Nephron progenitor cell (in vitro differentiated cells): ENCODE results near the gene ZBTB8B.

Source experiments
- DNase-seq: peaks from one replicate; pipeline ENCODE4 v3.0.0; 2021
- H3K27ac Mint-ChIP-seq: 2 replicates; pipeline ENCODE4 v1.8.0; 2021; ENCODE audit warnings: mild to moderate bottlenecking, moderate library complexity, mixed read lengths
- H3K27me3 Mint-ChIP-seq: 2 replicates; pipeline ENCODE4 v1.8.0; 2021; ENCODE audit warnings: mild to moderate bottlenecking, low read depth, mixed read lengths; ENCODE audit not compliant: poor library complexity
- H3K36me3 Mint-ChIP-seq: 2 replicates; pipeline ENCODE4 v1.8.0; 2021; ENCODE audit warnings: low read depth, mixed read lengths
- H3K4me1 Mint-ChIP-seq: 2 replicates; pipeline ENCODE4 v1.8.0; 2021; ENCODE audit warnings: mixed read lengths
- H3K4me3 Mint-ChIP-seq: 2 replicates; pipeline ENCODE4 v1.8.0; 2021; ENCODE audit warnings: mild to moderate bottlenecking, moderate library complexity, mixed read lengths
- H3K9me3 Mint-ChIP-seq: 2 replicates; pipeline ENCODE4 v1.8.0; 2021; ENCODE audit warnings: mild to moderate bottlenecking, moderate library complexity, mixed read lengths
- CTCF ChIP-seq: fragments of 200-600 bp; sonication (generic); IDR thresholded peaks from 2 replicates; pipeline ENCODE4 v1.5.0; 2021; ENCODE audit warnings: antibody characterized with exemption

ZBTB8B gene

GRCh38 chr1:32500387-32501209 lies 35.7 kb downstream of the ZBTB8B start:
- Mint-ChIP-seq H3K36me3 (no peaks in the 10 kb centered on the region), H3K27me3 (peaks cover 11% of the 10 kb centered on the region), H3K4me3 (peak overlapping the region; percentile 88), H3K27ac (no peak overlapping the region), H3K4me1 (peaks cover 32% of the 10 kb centered on the region), H3K9me3 (no peaks in the 10 kb centered on the region)
- TF ChIP-seq CTCF = no peak
- DNase-seq = peak; percentile 76

GRCh38 chr1:32501865-32502264 lies 37.0 kb downstream of the ZBTB8B start:
- Mint-ChIP-seq H3K9me3 (no peaks in the 10 kb centered on the region), H3K27ac (no peak overlapping the region), H3K27me3 (peaks cover 13% of the 10 kb centered on the region), H3K4me3 (peak overlapping the region; percentile 83), H3K36me3 (no peaks in the 10 kb centered on the region), H3K4me1 (peaks cover 25% of the 10 kb centered on the region)
- DNase-seq = no peak
- no peak for TF ChIP-seq CTCF

GRCh38 chr1:32503153-32503552 lies 38.3 kb downstream of the ZBTB8B start:
- DNase-seq = no peak
- Mint-ChIP-seq H3K27me3 (peaks cover 13% of the 10 kb centered on the region), H3K36me3 (no peaks in the 10 kb centered on the region), H3K9me3 (no peaks in the 10 kb centered on the region), H3K27ac (peak overlapping the region; percentile 45), H3K4me1 (peaks cover 22% of the 10 kb centered on the region), H3K4me3 (no peak overlapping the region)
- TF ChIP-seq CTCF = no peak

GRCh38 chr1:32507021-32507420 lies 42.1 kb downstream of the ZBTB8B start:
- Mint-ChIP-seq H3K4me1 (peaks cover 8% of the 10 kb centered on the region), H3K27me3 (peaks cover 7% of the 10 kb centered on the region), H3K9me3 (peaks cover 5% of the 10 kb centered on the region), H3K27ac (no peak overlapping the region), H3K4me3 (no peak overlapping the region), H3K36me3 (no peaks in the 10 kb centered on the region)
- no peak for TF ChIP-seq CTCF
- no peak for DNase-seq

- Mint-ChIP-seq H3K27me3 (peaks cover 7% of the 10 kb centered on the region), H3K27ac (peak overlapping the region; percentile 54), H3K9me3 (peaks cover 14% of the 10 kb centered on the region), H3K4me3 (no peak overlapping the region), H3K36me3 (no peaks in the 10 kb centered on the region), H3K4me1 (peaks cover 5% of the 10 kb centered on the region)
- no peak for TF ChIP-seq CTCF
- no peak for DNase-seq
Measured at GRCh38 chr1:32508761-32509160, 43.9 kb downstream of the ZBTB8B start.

- no peak overlapping the region for H3K27ac Mint-ChIP-seq
- peaks cover 7% of the 10 kb centered on the region for H3K27me3 Mint-ChIP-seq
- no peaks in the 10 kb centered on the region for H3K36me3 Mint-ChIP-seq
- H3K9me3 Mint-ChIP-seq = peaks cover 15% of the 10 kb centered on the region
- peaks cover 5% of the 10 kb centered on the region for H3K4me1 Mint-ChIP-seq
- H3K4me3 Mint-ChIP-seq = no peak overlapping the region
- TF ChIP-seq CTCF = no peak
- DNase-seq = no peak
Measured at GRCh38 chr1:32509939-32510338, 45.1 kb downstream of the ZBTB8B start.
